Neural crest cell (in vitro differentiated cells): ENCODE measurements around the gene LRRC27. TPM values are rescaled to one million over a fixed set of nuclear protein-coding genes. Genes with fewer than 3 reads are reported as not detected.

Experiments used
- DNase-seq: peaks from one replicate; pipeline ENCODE4 v3.0.0; 2021; ENCODE audit warnings: low read depth, mixed read lengths, low spot score
- H3K27ac Mint-ChIP-seq: one replicate; pipeline ENCODE4 v1.8.0; 2021; ENCODE audit warnings: mild to moderate bottlenecking, mixed read lengths; ENCODE audit not compliant: unreplicated experiment
- H3K27me3 Mint-ChIP-seq: 2 replicates; pipeline ENCODE4 v1.8.0; 2021; ENCODE audit warnings: low read depth, mild to moderate bottlenecking, mixed read lengths
- H3K36me3 Mint-ChIP-seq: 2 replicates; pipeline ENCODE4 v1.8.0; 2021; ENCODE audit warnings: low read depth, mild to moderate bottlenecking, mixed read lengths
- H3K4me1 Mint-ChIP-seq: 2 replicates; pipeline ENCODE4 v1.8.0; 2021; ENCODE audit warnings: mixed read lengths
- H3K4me3 Mint-ChIP-seq: one replicate; pipeline ENCODE4 v1.8.0; 2021; ENCODE audit warnings: mild to moderate bottlenecking, mixed read lengths
- H3K9me3 Mint-ChIP-seq: 2 replicates; pipeline ENCODE4 v1.8.0; 2021; ENCODE audit warnings: mixed read lengths
- total RNA-seq: library from RNA; stranded (reverse); gene quantifications from 2 replicates; pipeline ENCODE4 v1.2.1, GENCODE V29; 2021
- TF ChIP-seq, protein P1 (sequence below): fragments of 200-600 bp; sonication (generic); conservative IDR thresholded peaks from 2 replicates; pipeline ENCODE4 v1.5.0; 2021; ENCODE audit warnings: antibody characterized with exemption, mild to moderate bottlenecking

Gene LRRC27
- total RNA-seq, 1 donor from 2014 or later = 21.9 TPM

DNA sequence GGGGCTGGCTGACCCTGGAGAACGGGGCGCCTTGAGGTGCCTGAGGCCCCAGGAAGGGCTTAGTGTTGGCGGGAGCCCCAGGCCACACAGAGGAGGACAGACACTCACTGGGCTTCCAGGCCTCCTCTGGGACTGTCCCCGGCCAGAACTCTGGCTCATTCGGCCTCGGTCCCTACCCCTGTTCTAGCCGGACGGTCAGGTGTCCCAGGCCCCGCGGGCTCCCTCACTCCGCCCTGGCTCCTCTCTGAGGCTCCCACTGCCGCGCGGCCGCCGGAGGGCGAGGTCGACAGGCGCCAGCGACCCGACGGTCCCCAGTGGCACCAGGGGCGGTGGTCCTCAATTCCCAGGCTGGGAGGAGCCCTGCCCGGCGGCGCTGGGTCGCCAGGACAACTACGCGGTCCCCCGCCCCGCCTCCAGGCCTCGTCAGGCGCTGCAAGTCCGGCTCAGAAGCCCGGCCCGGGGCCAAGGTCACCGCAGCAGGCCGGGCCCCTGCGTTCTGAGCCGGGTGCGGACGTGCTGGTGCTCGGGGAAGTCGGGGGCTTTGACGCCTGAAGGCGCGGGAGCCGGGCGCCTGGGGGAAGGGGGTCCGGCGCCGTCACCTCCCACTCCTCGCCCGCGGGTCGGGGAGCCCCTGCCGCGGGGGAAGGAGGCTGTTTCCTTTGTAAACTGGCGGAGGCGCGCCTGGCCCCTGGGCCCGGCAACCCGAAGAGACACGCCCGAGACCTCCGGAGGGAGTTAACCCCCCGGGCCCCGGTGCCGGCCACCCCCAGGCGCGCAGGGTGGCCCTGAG is 63.9 kb downstream of the LRRC27 start:
- H3K4me3 Mint-ChIP-seq = peak overlapping the region; percentile 15

GRCh38 chr10:132396494-132397035 is 64.6 kb downstream of the LRRC27 start:
- Mint-ChIP-seq H3K4me3 (no peak overlapping the region), H3K9me3 (peaks cover 8% of the 10 kb centered on the region), H3K4me1 (peaks cover 12% of the 10 kb centered on the region), H3K36me3 (peaks cover 7% of the 10 kb centered on the region), H3K27me3 (no peaks in the 10 kb centered on the region), H3K27ac (no peak overlapping the region)
- peak; percentile 53 for DNase-seq
- TF ChIP-seq, protein P1, sequence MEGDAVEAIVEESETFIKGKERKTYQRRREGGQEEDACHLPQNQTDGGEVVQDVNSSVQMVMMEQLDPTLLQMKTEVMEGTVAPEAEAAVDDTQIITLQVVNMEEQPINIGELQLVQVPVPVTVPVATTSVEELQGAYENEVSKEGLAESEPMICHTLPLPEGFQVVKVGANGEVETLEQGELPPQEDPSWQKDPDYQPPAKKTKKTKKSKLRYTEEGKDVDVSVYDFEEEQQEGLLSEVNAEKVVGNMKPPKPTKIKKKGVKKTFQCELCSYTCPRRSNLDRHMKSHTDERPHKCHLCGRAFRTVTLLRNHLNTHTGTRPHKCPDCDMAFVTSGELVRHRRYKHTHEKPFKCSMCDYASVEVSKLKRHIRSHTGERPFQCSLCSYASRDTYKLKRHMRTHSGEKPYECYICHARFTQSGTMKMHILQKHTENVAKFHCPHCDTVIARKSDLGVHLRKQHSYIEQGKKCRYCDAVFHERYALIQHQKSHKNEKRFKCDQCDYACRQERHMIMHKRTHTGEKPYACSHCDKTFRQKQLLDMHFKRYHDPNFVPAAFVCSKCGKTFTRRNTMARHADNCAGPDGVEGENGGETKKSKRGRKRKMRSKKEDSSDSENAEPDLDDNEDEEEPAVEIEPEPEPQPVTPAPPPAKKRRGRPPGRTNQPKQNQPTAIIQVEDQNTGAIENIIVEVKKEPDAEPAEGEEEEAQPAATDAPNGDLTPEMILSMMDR = peak; percentile 51

More for the DNA sequence above, 63.9 kb downstream of the LRRC27 start:
- no peaks in the 10 kb centered on the region for H3K27me3 Mint-ChIP-seq
- TF ChIP-seq, protein P1 = no peak
- peaks cover 8% of the 10 kb centered on the region for H3K9me3 Mint-ChIP-seq
- H3K27ac Mint-ChIP-seq = no peak overlapping the region
- DNase-seq = peak; percentile 58
- H3K36me3 Mint-ChIP-seq = peaks cover 7% of the 10 kb centered on the region
- peaks cover 12% of the 10 kb centered on the region for H3K4me1 Mint-ChIP-seq

GRCh38 chr10:132397036-132397541 is 65.1 kb downstream of the LRRC27 start, which contains the start of gene PWWP2B:
TSS of gene PWWP2B (plus strand) at chr10:132397200. CDS start at chr10:132397227, 27 bp downstream.
- DNase-seq = no peak
- TF ChIP-seq, protein P1 = no peak
- peak within 1 kb of the TSS; percentile 87 for H3K27ac Mint-ChIP-seq

GRCh38 chr10:132397671-132398565 is 65.9 kb downstream of the LRRC27 start:
- no peak for DNase-seq
- peak overlapping the region; percentile 87 for H3K27ac Mint-ChIP-seq

More at GRCh38 chr10:132397036-132397541, 65.1 kb downstream of the LRRC27 start, which contains the start of gene PWWP2B:
- Mint-ChIP-seq H3K4me3 (peak within 1 kb of the TSS; percentile 89), H3K27me3 (no peaks in the 10 kb centered on the region), H3K9me3 (peaks cover 5% of the 10 kb centered on the region), H3K4me1 (peaks cover 10% of the 10 kb centered on the region), H3K36me3 (peaks cover 4% of the 10 kb centered on the region)

More at GRCh38 chr10:132397671-132398565, 65.9 kb downstream of the LRRC27 start:
- no peaks in the 10 kb centered on the region for H3K36me3 Mint-ChIP-seq
- H3K4me3 Mint-ChIP-seq = peak overlapping the region; percentile 89
- H3K9me3 Mint-ChIP-seq = no peaks in the 10 kb centered on the region
- peaks cover 9% of the 10 kb centered on the region for H3K4me1 Mint-ChIP-seq
- no peaks in the 10 kb centered on the region for H3K27me3 Mint-ChIP-seq
- TF ChIP-seq, protein P1 = peak; percentile 17
